Measurements from ENCODE around the gene IL17A.

Gene IL17A

GRCh38 chr6:52216932-52217575 is 30.9 kb downstream of the IL17A start:
- no peak for DNase-seq (ENCODE audit: low spot score)

GRCh38 chr6:52217761-52218160 is 31.6 kb downstream of the IL17A start:
- no peak for DNase-seq (ENCODE audit: low spot score)

- no peak for DNase-seq (ENCODE audit: low spot score)
Measured at GRCh38 chr6:52221302-52221701, 35.1 kb downstream of the IL17A start.

- no peak for DNase-seq (ENCODE audit: low spot score)
Measured at GRCh38 chr6:52227495-52227894, 41.3 kb downstream of the IL17A start.

- no peak for DNase-seq (ENCODE audit: low spot score)
Measured at GRCh38 chr6:52230685-52231084, 44.5 kb downstream of the IL17A start.

- no peak for DNase-seq (ENCODE audit: low spot score)
Measured at GRCh38 chr6:52231406-52232127, 45.4 kb downstream of the IL17A start.

- DNase-seq (ENCODE audit: low spot score), result no peak
Measured at GRCh38 chr6:52233005-52233404, 46.8 kb downstream of the IL17A start.

GRCh38 chr6:52233975-52234823 is 48.0 kb downstream of the IL17A start:
- no peak for DNase-seq (ENCODE audit: low spot score)
